Vagina (tissue), 2 donors: ENCODE measurements around the gene RALGDS. TPM values are rescaled to one million over a fixed set of nuclear protein-coding genes. Genes with fewer than 3 reads are reported as not detected.
A peak's percentile ranks its signal among the peaks of the same experiment; 100 is the strongest.

Source experiments
- DNase-seq, 2 donors: peaks; one replicate each; pipeline ENCODE4 v3.0.0-alpha.2; 2017; ENCODE audit errors: extremely low spot score in 2 of 2
- H3K27ac ChIP-seq: fragments of 200-600 bp; sonication (generic); one replicate; pipeline ENCODE4 v1.5.1; 2019
- H3K27me3 ChIP-seq: fragments of 200-600 bp; sonication (generic); one replicate; pipeline ENCODE4 v1.5.1; 2019
- H3K36me3 ChIP-seq, 2 donors: fragments of 200-600 bp; sonication (generic); one replicate each; pipeline ENCODE4 v1.5.1; 2017 to 2019
- H3K4me1 ChIP-seq: fragments of 200-600 bp; sonication (generic); one replicate; pipeline ENCODE4 v1.5.1; 2019
- H3K4me3 ChIP-seq, 2 donors: fragments of 200-600 bp; sonication (generic); 1 replicate in 1 of 2; 2 replicates in 1 of 2; pipeline ENCODE4 v1.5.1; 2016 to 2019
- H3K9me3 ChIP-seq: fragments of 200-600 bp; sonication (generic); one replicate; pipeline ENCODE4 v1.5.1; 2019
- CTCF ChIP-seq, 3 experiments: fragments of 450-650 bp in 2 of 3; fragments of 200-600 bp in 1 of 3; sonication (generic) in 1 of 3; IDR thresholded peaks; one replicate each; pipeline ENCODE4 v1.5.1; 2017 to 2019; ENCODE audit warnings: antibody characterized with exemption in 3 of 3, mild to moderate bottlenecking in 2 of 3, moderate library complexity in 2 of 3
- POLR2A ChIP-seq, 2 donors: fragments of 450-650 bp; IDR thresholded peaks; one replicate each; pipeline ENCODE4 v1.6.1; 2017; ENCODE audit warnings: antibody characterized with exemption in 2 of 2, mild to moderate bottlenecking in 2 of 2, moderate library complexity in 2 of 2
- POLR2AphosphoS5 ChIP-seq, 2 donors: sonication (generic); formaldehyde crosslinking; IDR thresholded peaks; one replicate each; pipeline ENCODE4 v1.9.0; 2017; ENCODE audit warnings: antibody characterized with exemption in 2 of 2, mild to moderate bottlenecking in 2 of 2, low read depth in 1 of 2; ENCODE audit not compliant: insufficient read depth in 1 of 2
- intact Hi-C: fragments of 100-400 bp; cut with DNase I; formaldehyde crosslinking; loops from one replicate; pipeline ENCODE4 v1.15.1; 2023
- total RNA-seq: library from RNA; depleted of rRNA; stranded (reverse); fragments of >200 nt; gene quantifications from one replicate; pipeline ENCODE4 v1.2.3, GENCODE V29; 2016

RALGDS gene
- total RNA-seq, 1 donor from 2014 or later: 85.0 TPM

- TF ChIP-seq POLR2AphosphoS5 (IDR thresholded peaks at IDR 0.05; ENCODE audit: insufficient read depth in 1 of 2, low read depth in 1 of 2): peak in 1 of 2 donors; percentile 21
- no peak for TF ChIP-seq POLR2A (IDR thresholded peaks at IDR 0.05)
- intact Hi-C loops: no loop called here
- peaks cover 88% of the 10 kb centered on the region for H3K4me1 ChIP-seq
- no peaks in the 10 kb centered on the region for H3K36me3 ChIP-seq
- peak overlapping the region; percentile 41 for H3K27ac ChIP-seq
- no peak for DNase-seq
- H3K27me3 ChIP-seq: no peaks in the 10 kb centered on the region
- H3K4me3 ChIP-seq: no peak overlapping the region
- no peaks in the 10 kb centered on the region for H3K9me3 ChIP-seq
These were observed 16.6 kb upstream of the RALGDS start for GRCh38 chr9:133137451-133138231.

- no peaks in the 10 kb centered on the region for H3K36me3 ChIP-seq
- peak overlapping the region; percentile 85 for H3K27ac ChIP-seq
- H3K27me3 ChIP-seq: no peaks in the 10 kb centered on the region
- DNase-seq: no peak
- no peaks in the 10 kb centered on the region for H3K9me3 ChIP-seq
- TF ChIP-seq POLR2AphosphoS5 (IDR thresholded peaks at IDR 0.05; ENCODE audit: insufficient read depth in 1 of 2, low read depth in 1 of 2): peak in 1 of 2 donors; percentile 65
- TF ChIP-seq CTCF (IDR thresholded peaks at IDR 0.05): no peak
- intact Hi-C loops: no loop called here
- no peak overlapping the region for H3K4me3 ChIP-seq
- H3K4me1 ChIP-seq: peaks cover 72% of the 10 kb centered on the region
These were observed 14.2 kb upstream of the RALGDS start for GRCh38 chr9:133135146-133135745.

GRCh38 chr9:133134388-133135145 lies 13.5 kb upstream of the RALGDS start:
- Histone ChIP-seq H3K4me1 (peaks cover 65% of the 10 kb centered on the region), H3K9me3 (no peaks in the 10 kb centered on the region), H3K4me3 (peak overlapping the region in 1 of 2 donors; percentile 5), H3K27me3 (no peaks in the 10 kb centered on the region), H3K36me3 (no peaks in the 10 kb centered on the region), H3K27ac (peak overlapping the region; percentile 85)
- DNase-seq: no peak
- intact Hi-C loops: no loop called here
- no peak for TF ChIP-seq POLR2AphosphoS5 (IDR thresholded peaks at IDR 0.05; ENCODE audit: insufficient read depth in 1 of 2, low read depth in 1 of 2)
- TF ChIP-seq CTCF (IDR thresholded peaks at IDR 0.05): no peak
- TF ChIP-seq POLR2A (IDR thresholded peaks at IDR 0.05): no peak

- peak overlapping the region; percentile 85 for H3K27ac ChIP-seq
- DNase-seq: no peak
- intact Hi-C loops: no loop called here
- peaks cover 66% of the 10 kb centered on the region for H3K4me1 ChIP-seq
- peak overlapping the region in 1 of 2 donors; percentile 5 for H3K4me3 ChIP-seq
- H3K9me3 ChIP-seq: no peaks in the 10 kb centered on the region
- TF ChIP-seq CTCF (IDR thresholded peaks at IDR 0.05) (no peak), POLR2A (IDR thresholded peaks at IDR 0.05) (no peak), POLR2AphosphoS5 (IDR thresholded peaks at IDR 0.05; ENCODE audit: insufficient read depth in 1 of 2, low read depth in 1 of 2) (peak; percentile 88 to 96)
- no peaks in the 10 kb centered on the region for H3K36me3 ChIP-seq
- no peaks in the 10 kb centered on the region for H3K27me3 ChIP-seq
These were observed 12.8 kb upstream of the RALGDS start for GRCh38 chr9:133133681-133134387.

- DNase-seq: no peak
- H3K27me3 ChIP-seq: no peaks in the 10 kb centered on the region
- no peak overlapping the region for H3K4me3 ChIP-seq
- H3K4me1 ChIP-seq: peaks cover 70% of the 10 kb centered on the region
- intact Hi-C loops: no loop called here
- no peak for TF ChIP-seq POLR2A (IDR thresholded peaks at IDR 0.05)
- no peak for TF ChIP-seq CTCF (IDR thresholded peaks at IDR 0.05)
- no peak for TF ChIP-seq POLR2AphosphoS5 (IDR thresholded peaks at IDR 0.05; ENCODE audit: insufficient read depth in 1 of 2, low read depth in 1 of 2)
- no peaks in the 10 kb centered on the region for H3K9me3 ChIP-seq
- peak overlapping the region; percentile 85 for H3K27ac ChIP-seq
- no peaks in the 10 kb centered on the region for H3K36me3 ChIP-seq
These were observed 11.1 kb upstream of the RALGDS start for GRCh38 chr9:133132174-133132573.
